Uterus (tissue), 2 donors: ENCODE results near the gene IFRD2.

Source experiments
- CTCF ChIP-seq, 4 experiments: fragments of 200-600 bp in 2 of 4; fragments of 450-650 bp in 2 of 4; sonication (generic) in 2 of 4; IDR thresholded peaks; one replicate each; pipeline ENCODE4 v1.5.1; 2016 to 2019; ENCODE audit warnings: antibody characterized with exemption in 4 of 4, mild to moderate bottlenecking in 2 of 4, moderate library complexity in 1 of 4
- POLR2A ChIP-seq, 2 donors: fragments of 450-650 bp; IDR thresholded peaks; one replicate each; pipeline ENCODE4 v1.6.1; 2016; ENCODE audit warnings: antibody characterized with exemption in 2 of 2, mild to moderate bottlenecking in 1 of 2, moderate library complexity in 1 of 2

GRCh38 chr3:50241713-50242380 is 50.4 kb downstream of the IFRD2 start:
- TF ChIP-seq CTCF (IDR thresholded peaks at IDR 0.05) = no peak
- no peak for TF ChIP-seq POLR2A (IDR thresholded peaks at IDR 0.05)
